ENCODE data around the gene ACOX3.

DNA sequence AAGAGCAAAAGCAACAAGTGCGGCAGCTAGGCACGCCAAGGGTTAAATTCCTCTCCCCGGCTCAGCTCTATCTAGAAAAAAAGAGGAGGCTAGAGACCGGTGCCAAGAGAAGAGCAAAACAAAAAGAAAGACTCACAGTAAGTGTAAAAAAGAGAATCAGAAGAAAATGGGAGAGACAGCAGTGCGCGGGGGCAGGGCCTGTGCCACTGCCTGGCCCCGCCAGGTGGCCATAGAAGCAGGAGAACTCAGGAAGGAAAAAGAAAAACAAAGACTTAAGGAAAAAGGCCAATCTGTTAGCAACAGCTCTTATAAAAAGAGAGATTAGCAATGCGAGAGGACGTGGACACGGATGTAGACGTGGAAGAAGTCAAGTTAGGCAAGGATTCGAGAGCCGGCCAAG, 3.2 kb downstream of the ACOX3 start:
- TF ChIP-seq POLR2A (IDR thresholded peaks at IDR 0.05; ENCODE audit: low read length) (no peak), GATA1 (IDR thresholded peaks at IDR 0.05; ENCODE audit: low read depth, low read length) (no peak)

Data from erythroblast (primary cell).